Mesothelial cell of epicardium (in vitro differentiated cells): ENCODE results near the gene MPPED1. TPM values are rescaled to one million over a fixed set of nuclear protein-coding genes. Genes with fewer than 3 reads are reported as not detected.

Experiments
- DNase-seq, 2 experiments: peaks; one replicate each; pipeline ENCODE4 v3.0.0; 2021; ENCODE audit warnings: low spot score in 2 of 2; ENCODE audit not compliant: unreplicated experiment in 2 of 2
- H3K27ac Mint-ChIP-seq: 2 replicates; pipeline ENCODE4 v1.8.0; 2021; ENCODE audit warnings: mixed read lengths
- H3K27me3 Mint-ChIP-seq: 2 replicates; pipeline ENCODE4 v1.8.0; 2021; ENCODE audit warnings: low read depth, mixed read lengths
- H3K36me3 Mint-ChIP-seq: 2 replicates; pipeline ENCODE4 v1.8.0; 2021; ENCODE audit warnings: mixed read lengths
- H3K4me1 Mint-ChIP-seq: 2 replicates; pipeline ENCODE4 v1.8.0; 2021; ENCODE audit warnings: mixed read lengths
- H3K4me3 Mint-ChIP-seq: 2 replicates; pipeline ENCODE4 v1.8.0; 2021; ENCODE audit warnings: mild to moderate bottlenecking, moderate library complexity, mixed read lengths
- H3K9me3 Mint-ChIP-seq: 2 replicates; pipeline ENCODE4 v1.8.0; 2021; ENCODE audit warnings: mixed read lengths
- total RNA-seq: library from RNA; stranded (reverse); gene quantifications from 3 replicates; pipeline ENCODE4 v1.2.1, GENCODE V29; 2021
- TF ChIP-seq, protein P1 (sequence below): fragments of 200-600 bp; sonication (generic); IDR thresholded peaks from one replicate; pipeline ENCODE4 v1.5.0; 2021; ENCODE audit warnings: antibody characterized with exemption; ENCODE audit not compliant: unreplicated experiment

The MPPED1 gene
- total RNA-seq, 1 donor from 2014 or later = 0.76 TPM

DNA sequence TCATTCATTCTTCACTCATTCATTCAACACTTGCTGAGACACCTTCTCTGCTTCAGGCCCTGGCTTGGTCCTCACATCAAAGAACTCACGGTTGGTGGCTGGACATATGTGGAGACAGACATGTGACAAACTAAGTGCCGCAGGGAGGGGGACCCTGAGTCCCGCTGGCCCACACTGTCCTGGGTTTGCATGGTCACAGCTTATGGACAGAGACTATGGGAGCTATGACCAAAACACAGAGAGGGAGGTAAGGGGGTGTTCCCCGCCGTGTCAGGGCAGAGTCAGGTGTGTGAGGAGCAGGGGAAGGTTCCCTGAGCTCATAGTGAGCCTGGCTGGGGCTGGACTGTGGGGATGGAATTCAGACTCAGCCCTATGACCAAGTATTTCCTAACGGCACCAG, 123.1 kb downstream of the MPPED1 start:
- peak in 1 of 2 experiments; percentile 33 for DNase-seq
- TF ChIP-seq, protein P1, sequence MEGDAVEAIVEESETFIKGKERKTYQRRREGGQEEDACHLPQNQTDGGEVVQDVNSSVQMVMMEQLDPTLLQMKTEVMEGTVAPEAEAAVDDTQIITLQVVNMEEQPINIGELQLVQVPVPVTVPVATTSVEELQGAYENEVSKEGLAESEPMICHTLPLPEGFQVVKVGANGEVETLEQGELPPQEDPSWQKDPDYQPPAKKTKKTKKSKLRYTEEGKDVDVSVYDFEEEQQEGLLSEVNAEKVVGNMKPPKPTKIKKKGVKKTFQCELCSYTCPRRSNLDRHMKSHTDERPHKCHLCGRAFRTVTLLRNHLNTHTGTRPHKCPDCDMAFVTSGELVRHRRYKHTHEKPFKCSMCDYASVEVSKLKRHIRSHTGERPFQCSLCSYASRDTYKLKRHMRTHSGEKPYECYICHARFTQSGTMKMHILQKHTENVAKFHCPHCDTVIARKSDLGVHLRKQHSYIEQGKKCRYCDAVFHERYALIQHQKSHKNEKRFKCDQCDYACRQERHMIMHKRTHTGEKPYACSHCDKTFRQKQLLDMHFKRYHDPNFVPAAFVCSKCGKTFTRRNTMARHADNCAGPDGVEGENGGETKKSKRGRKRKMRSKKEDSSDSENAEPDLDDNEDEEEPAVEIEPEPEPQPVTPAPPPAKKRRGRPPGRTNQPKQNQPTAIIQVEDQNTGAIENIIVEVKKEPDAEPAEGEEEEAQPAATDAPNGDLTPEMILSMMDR = no peak
- H3K4me3 Mint-ChIP-seq = no peak overlapping the region
- H3K9me3 Mint-ChIP-seq = no peaks in the 10 kb centered on the region
- H3K27me3 Mint-ChIP-seq = peaks cover 35% of the 10 kb centered on the region
- H3K27ac Mint-ChIP-seq = no peak overlapping the region
- no peaks in the 10 kb centered on the region for H3K36me3 Mint-ChIP-seq
- no peaks in the 10 kb centered on the region for H3K4me1 Mint-ChIP-seq

DNA sequence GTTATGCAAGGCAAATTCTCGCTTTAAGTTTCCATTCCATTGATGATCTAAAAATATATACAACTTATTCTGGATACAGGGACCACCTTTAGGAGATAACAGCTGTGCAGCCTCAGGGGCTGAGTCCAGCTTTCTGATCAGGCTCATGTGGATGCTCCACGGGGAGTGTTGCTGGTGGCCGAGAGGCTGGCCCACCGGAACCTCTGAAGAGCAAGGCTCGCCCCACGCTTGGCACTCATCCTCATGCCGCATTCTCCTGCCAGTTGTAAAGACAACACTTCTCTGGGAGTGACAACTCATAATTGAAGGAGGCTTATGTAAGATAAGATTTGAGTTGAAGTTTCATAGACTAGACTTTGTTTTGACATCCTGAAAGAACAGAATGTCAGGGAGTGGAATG, 123.5 kb downstream of the MPPED1 start:
- peak in 1 of 2 experiments; percentile 10 for DNase-seq
- Mint-ChIP-seq H3K4me3 (no peak overlapping the region), H3K36me3 (no peaks in the 10 kb centered on the region), H3K27me3 (peaks cover 33% of the 10 kb centered on the region), H3K27ac (no peak overlapping the region), H3K9me3 (no peaks in the 10 kb centered on the region), H3K4me1 (no peaks in the 10 kb centered on the region)
- TF ChIP-seq, protein P1 = no peak

DNA sequence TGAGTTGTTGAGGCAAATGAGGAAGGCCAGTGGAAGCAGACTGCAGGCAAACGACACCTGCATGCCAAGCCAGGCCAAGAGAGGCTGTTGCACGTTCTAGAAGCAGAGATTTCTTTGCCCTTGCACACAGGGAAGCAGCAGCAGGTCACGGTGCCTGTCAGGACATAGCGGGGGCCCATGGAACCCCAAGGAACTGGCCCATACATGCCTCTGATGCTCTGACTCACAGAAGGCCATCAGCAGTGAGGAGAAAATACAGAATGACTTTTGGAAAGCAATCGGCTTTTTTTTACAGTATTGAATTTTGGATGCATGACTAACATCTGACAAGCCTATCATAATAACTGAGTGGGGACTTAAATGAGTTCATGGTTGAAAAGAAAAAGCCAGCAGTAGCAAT, 123.9 kb downstream of the MPPED1 start:
- H3K9me3 Mint-ChIP-seq = no peaks in the 10 kb centered on the region
- no peaks in the 10 kb centered on the region for H3K4me1 Mint-ChIP-seq

DNA sequence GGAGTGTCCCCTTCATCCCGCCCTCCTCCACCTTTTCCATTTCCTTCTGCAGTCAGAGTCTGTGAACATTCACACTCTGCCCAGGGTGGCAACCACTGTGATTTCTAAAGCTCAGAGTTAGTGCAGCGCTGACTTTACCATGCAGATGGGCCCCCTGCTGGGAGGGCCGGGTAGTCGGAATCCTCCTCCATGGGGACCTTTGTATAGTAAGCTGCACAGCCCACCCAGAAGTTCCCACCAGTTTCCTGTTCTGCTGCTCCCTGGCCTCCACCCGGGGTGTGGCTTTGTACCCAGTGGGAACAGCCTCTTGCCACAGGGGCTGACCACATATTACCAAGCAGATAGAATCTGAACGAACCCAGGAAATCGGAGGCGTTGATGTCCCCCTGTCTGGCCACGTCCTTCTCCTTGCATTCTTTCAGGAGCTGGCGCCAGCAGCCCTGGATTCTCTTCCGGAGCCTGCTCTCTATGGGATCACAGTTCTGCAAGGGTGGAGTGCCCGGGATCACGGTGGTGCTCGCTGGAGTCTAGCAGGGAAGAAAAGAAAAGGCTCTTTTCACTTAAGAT, 125.3 kb downstream of the MPPED1 start:
- TF ChIP-seq, protein P1 = no peak
- peak in 1 of 2 experiments; percentile 14 for DNase-seq
- Mint-ChIP-seq H3K36me3 (no peaks in the 10 kb centered on the region), H3K27ac (no peak overlapping the region), H3K9me3 (no peaks in the 10 kb centered on the region), H3K4me3 (no peak overlapping the region), H3K4me1 (no peaks in the 10 kb centered on the region), H3K27me3 (peaks cover 44% of the 10 kb centered on the region)

More for the DNA sequence above, 123.9 kb downstream of the MPPED1 start:
- Mint-ChIP-seq H3K27me3 (peaks cover 33% of the 10 kb centered on the region), H3K36me3 (no peaks in the 10 kb centered on the region), H3K4me3 (no peak overlapping the region), H3K27ac (no peak overlapping the region)
- TF ChIP-seq, protein P1 = no peak
- no peak for DNase-seq

DNA sequence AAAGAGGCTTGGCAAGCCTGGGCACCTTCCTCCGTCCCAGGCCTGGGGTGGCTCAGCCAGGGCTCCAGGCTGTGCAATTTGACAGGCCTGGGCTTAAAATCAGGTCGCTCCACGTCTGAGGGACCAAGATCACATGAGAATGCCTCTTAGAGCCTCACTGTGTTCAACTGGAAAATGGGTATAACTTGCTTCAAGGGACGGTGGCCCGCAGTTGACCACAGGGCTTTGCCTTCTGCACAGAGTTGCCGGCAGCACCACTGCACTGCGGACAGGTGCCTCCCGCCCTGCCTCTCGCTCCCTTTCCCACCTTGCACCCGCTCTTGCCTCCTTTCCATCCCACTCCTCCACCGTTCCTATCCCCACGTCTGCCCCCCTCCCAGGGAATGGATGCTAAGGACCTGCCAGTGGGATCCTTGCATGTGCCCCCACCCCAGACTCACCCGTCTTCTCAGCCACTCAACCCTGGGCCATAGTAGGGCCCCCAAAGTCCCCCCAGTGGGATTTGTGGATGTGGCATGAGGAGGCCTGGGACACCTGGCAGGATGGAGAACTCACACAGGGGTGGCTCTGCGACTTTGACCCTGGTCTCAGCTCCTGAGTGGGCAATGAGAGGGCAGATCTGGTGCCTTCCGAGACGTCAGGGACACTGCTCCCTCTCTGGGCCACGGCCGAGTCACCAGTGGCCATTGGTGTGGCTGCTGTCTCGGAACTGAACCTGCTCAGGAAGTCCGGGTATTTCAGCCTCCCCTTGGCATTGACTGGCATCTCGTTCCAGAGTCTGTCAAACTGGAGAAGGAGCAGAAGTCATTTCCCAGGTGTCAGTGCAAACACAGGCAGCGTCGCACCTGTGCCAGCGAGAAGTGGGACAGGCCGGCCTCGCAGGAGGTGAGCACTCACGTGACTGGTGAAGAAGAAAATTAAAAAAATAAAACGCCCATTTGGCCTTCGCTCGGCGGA, 128.0 kb downstream of the MPPED1 start:
- DNase-seq = peak in 1 of 2 experiments; percentile 34
- TF ChIP-seq, protein P1 = no peak
- Mint-ChIP-seq H3K4me1 (no peaks in the 10 kb centered on the region), H3K36me3 (no peaks in the 10 kb centered on the region), H3K27ac (no peak overlapping the region), H3K27me3 (peaks cover 53% of the 10 kb centered on the region), H3K9me3 (no peaks in the 10 kb centered on the region), H3K4me3 (no peak overlapping the region)
